SIG-M5 (cell line): ENCODE data around the gene SBF1.

Experiments used
- DNase-seq: peaks from one replicate; lab custom pipeline; 2025; lab: John Stamatoyannopoulos, UW

The SBF1 gene

GRCh38 chr22:50465066-50465930, 9.5 kb downstream of the SBF1 start:
- no peak for DNase-seq

- no peak for DNase-seq
Measured at GRCh38 chr22:50464451-50464850, 10.4 kb downstream of the SBF1 start.

GRCh38 chr22:50463188-50463900, 11.5 kb downstream of the SBF1 start:
- DNase-seq: no peak

- no peak for DNase-seq
Measured at GRCh38 chr22:50461979-50462540, 12.8 kb downstream of the SBF1 start.

DNA sequence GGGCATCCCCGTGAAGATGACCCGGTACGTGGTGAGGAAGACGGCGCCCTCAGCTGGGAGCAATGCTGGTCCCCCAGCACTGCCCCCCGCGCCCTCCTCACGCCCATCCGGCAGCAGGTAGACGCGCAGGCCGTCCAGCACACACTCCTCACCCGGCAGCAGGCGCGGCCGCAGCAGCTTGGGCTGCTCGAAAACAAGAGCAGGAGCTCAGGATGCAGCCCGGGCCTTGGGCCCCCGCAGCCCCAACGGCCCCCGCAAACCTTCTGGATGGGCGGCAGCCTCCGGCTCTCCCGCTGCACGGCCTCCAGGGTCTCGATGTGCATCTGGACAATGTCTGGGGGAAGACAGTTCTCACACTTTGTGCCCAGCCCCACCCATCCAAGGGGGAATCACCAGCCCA, 13.3 kb downstream of the SBF1 start:
- DNase-seq: no peak

DNA sequence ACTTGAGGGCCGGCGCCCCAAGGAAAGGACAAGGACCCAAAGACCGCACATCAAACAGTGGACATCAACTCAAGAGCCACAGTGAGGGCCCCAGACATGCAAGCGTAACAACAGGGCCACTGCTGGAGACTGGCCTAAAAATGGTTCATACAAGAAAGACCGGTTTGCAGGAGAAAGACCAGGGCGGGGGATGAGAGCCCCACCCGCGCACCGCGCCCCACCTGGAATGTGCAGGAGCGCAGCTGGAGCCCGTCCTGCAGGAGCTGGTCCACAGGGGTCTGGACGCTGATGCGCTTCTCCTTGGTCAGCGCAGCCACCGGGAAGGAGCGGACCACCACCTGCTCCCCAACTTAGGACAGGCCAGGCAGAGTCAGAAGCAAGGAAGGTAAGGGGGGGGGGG, 13.9 kb downstream of the SBF1 start:
- no peak for DNase-seq

GRCh38 chr22:50459496-50460140, 15.2 kb downstream of the SBF1 start:
- DNase-seq: no peak

GRCh38 chr22:50459016-50459415, 15.8 kb downstream of the SBF1 start:
- DNase-seq: no peak

DNA sequence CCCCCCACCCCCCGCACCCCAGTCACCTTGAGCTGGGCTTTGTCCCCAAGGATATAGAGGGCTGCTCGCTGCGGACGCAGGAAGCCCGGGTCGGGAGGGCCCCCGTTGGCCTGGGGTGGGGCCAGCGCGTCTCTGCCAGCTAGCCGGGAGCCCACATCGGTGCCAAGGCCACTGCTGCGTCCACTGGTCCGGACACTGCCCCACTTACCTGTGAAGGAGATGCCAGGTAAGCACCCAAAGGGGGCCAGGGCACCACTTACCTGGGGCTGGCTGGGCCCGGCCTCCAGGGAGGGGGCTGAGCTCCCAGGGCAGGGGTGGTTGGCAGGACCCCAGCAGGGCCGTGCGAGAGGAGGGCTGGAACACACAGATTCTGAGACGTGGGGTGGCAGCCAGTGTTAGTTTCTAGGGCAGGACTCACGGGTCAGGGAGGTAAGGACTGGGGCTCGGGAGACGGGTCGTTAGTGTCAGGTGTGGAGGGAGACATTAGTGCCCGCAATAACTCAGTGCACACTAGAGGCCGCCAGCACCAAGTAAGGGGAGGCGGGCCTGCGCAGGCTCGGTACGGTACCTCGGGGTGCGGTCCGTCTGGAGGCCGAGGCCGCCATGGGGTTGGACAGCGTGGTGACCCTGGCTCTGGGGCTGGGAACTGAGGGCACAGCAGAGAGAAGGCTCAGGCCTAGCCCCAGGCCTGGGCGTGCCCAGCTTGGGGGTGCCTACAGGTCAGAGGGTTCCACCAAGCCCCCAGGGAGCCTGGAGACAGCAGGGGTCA, 18.2 kb downstream of the SBF1 start:
- no peak for DNase-seq

DNA sequence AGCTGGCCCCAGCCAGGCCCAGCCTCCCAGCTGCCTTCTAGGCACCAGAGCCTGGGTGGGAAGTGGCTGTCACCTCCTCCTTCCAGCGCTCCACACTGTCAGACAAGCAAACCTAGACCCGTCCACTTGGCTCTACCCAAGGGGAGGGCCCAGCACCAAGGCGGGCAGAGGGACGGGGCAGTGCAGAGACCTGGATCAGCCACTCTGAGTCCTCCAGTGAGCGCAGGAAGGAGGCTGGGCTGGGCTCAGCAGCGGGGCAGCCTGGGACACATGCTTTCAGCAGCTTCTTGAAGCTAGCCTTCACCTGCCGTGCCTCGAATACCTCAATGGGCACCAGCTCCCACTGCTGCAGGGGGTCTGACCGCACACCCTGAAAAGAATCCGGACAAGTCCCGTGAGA, 18.8 kb downstream of the SBF1 start:
- DNase-seq: no peak

DNA sequence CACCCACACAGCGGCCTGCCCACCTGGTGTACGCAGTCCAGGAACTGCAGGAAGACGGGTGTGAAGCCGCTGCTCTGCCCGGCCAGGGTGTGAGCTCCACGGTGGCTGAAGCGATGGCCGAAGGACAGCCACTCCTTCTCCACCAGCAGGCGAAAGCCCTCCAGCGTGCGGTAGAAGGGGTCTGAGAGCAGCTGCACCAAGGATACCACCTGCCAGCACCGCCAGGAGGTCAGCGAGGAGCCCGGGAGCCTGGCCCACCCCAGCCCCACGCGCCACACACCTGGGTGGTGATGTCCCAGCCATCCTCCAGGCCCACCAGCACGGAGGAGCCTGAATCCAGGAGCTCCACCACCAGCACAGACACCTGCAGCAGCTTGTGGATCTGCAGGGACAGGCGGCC, 19.6 kb downstream of the SBF1 start:
- no peak for DNase-seq

- DNase-seq: no peak
Measured at GRCh38 chr22:50454556-50455075, 20.2 kb downstream of the SBF1 start.

DNA sequence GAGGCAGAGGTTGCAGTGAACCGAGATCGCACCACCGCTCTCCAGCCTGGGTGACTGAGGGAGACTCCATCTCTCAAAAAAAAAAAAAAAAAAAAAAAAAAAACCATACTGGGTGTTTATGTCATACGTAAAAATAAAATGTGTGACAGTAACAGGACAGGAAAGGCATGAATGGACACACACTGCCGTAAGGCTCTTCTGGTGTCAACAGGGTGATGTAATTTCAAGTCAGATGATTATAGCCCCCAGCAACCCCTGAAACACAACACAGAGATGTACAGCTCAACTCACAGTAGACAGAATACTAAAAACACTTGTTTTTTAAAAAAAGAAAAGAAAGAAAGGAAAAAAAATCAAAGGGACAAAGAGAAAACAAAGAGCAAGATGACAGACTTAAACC, 22.2 kb downstream of the SBF1 start:
- no peak for DNase-seq

DNA sequence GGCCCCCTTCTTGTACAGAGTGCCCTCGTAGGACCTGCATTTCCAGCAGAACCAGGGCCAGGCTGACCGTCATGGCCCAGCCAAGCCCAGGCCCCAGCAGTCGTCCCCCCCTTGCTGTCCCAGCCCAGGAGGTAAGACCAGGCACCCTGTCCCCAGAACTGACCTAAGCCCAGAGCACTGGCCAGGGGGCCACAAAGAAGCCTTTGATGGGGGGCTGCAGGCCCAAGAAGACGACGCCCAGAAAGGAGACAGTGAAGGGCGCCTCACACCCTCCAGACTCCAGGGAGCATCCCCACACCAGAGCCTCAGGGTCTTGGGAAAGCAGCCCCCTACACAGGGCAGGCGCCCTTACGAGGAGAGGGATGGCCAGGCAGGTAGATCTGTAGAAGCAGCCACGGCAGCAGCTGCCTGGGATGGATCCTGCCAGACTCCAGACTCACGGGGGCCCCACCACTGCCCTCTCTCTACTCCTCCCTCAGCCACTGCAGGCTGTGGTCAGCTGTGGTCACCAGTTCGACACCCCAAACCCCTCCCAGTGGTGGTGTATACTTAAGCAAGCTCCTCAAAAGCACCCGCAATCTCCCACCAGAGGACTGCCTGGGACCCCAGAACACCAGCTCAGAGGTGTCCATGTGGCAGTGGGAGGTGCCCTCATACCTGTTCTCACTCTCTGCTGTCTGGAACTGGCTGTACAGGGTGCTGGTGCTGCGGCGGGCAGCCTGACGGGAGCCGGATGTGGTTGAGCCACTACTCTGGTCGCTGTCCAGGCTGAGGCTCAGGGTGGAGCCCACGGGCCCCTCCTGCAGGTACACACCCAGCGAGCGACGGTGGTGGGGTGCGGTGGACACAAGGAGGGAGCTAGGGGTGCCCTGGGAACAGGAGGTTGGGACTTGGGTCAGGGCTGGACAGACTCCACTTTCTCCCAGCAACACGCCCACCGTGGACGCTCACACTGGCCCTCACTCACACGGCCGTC, 27.0 kb downstream of the SBF1 start:
- no peak for DNase-seq

- no peak for DNase-seq
Measured at GRCh38 chr22:50446708-50447575, 27.9 kb downstream of the SBF1 start.

DNA sequence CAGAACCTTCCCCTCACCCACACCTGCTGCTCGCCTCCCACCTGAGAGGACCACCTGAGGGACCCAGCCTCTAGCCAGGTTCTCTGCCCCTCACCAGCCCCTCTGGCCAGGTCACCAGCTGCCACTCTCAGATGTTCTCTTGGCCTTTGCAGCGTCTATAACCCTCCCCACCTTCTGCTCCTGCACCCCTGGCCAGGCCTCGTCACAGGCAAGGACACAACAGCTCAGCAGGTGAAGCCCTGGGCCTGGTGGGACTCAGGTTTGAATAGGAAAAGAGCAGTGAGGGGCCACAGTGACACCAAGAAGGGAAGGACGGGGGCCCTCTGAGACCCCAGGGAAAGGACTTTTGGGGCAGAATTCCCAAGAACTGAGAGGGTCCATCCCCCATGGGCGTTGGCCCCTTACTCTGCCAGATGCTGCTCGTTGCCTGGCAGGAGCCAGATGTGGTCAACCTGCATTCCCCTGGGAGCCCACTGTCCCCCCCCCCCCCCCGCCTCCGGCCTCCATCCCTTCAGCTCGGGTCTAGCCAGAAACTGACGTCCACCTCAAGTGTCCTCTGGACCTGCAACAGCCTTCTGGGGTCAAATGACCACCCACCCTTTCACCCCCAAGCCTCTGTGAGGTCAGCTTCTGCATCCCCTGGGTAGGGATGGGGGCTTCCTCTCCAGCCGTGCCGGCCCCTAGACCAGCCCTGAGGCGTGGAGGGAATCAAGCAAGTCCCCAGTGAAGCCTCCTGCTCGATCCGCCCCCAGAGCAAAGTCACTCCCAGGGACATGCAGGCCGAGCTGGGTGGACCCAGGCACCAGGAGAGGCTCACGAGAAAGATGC, 28.7 kb downstream of the SBF1 start:
- no peak for DNase-seq

GRCh38 chr22:50445071-50445879, 29.6 kb downstream of the SBF1 start:
- no peak for DNase-seq

- no peak for DNase-seq
Measured at GRCh38 chr22:50444663-50445062, 30.2 kb downstream of the SBF1 start.
